AG20443 (cell line): ENCODE measurements around the gene HAP1.
"Not testable (repeated sequence)": the region's sequence is repeated elsewhere in the genome, so short reads cannot be mapped to it uniquely, and the experiment has no call there.

ENCODE experiments used
- DNase-seq: peaks from one replicate; pipeline ENCODE4 v3.0.0; 2012; ENCODE audit warnings: low spot score, mixed read lengths

Gene HAP1

GRCh38 chr17:41723801-41724475 is 10.5 kb downstream of the HAP1 start:
- no peak for DNase-seq

DNA sequence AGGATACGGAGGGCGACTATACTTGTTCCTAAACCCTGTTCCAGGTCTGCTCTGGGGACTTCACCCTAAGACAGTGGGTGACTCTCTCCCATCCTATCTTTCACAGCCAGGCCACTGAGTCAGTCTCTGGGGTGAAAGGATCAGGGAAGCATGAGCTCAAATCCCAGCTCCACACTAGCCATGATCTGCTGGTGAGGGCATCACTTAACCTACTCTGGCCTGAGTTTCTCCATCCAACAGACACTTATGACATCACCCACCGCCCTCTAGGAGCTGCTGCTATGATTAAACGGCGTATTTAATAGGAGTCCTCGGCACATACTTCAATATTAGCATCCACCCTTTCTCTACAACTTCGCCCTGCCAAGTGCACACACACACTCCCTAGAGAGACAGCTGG is 12.2 kb downstream of the HAP1 start:
- DNase-seq: no peak

- no peak for DNase-seq
These were observed 16.2 kb downstream of the HAP1 start for GRCh38 chr17:41718287-41718645.

- peak; percentile 63 for DNase-seq
These were observed 16.8 kb downstream of the HAP1 start for GRCh38 chr17:41717408-41718286.

DNA sequence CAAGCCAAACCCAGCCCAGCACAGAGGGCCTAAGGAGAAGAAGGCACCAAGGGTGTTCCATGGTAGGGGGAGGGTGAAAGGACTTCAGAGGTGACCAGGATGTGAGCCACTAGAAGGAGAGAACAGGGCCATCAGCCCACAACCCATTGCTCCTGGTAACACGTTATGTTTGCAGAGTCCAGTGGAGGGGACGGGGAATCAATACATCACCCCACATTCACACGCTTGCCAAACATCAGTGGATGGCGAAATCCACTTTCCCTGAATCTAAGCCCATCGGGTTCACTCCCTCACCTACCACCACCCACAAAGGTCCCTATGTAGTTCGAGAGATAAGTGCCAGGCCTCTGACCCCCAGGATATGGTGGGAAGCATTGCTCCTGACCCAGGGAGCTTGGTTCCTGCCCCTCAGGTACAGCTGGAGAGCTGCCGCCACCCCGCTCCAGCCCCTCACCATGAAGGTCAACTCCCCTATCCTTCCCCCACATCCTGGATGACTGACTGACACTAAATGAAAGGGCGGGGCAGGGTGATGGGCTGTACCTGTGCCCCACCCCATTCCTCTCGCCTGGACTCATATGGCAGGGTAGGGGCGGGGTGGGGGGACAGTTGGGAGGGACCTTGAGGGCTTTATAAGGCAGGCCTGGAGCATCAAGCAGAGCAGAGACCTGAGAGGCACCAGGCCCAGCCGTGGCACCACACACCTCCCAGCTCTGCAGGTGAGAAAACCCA is 22.6 kb downstream of the HAP1 start, which contains the start of gene GAST:
Gene GAST, plus strand, starts transcription at position 663 of the 732 bp plus-strand sequence. CDS start 3,106 bp downstream, outside the sequence.
- DNase-seq: no peak

DNA sequence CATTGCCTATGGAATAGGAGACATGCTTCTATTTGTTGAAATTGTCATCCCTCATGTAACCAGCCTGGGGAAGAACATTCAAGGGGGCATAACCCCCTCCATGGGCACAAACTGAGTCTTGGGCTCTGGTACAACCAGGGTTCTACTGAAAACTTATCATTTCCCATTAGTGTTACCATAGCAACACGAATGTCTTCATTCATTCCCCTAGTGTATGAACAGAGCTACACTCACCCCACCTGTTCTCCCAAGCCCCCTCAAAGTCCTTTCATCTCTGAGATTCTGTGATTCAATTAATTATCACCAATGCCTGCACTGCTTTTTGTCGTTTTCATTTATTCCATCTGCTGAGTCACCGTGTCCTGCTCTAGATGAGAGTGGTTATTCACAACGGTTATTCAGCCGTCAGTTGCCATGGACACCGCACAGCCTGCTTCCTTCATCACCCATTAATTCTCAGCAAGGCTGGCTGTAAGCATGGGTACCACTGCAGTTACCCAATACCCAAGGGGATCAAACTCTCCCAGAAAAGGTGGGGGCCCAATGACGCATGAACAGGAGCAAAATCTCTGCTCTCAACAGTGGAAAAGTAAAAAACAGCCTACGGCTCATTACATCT is 23.9 kb downstream of the HAP1 start:
- peak; percentile 79 for DNase-seq

GRCh38 chr17:41707803-41708669 is 26.4 kb downstream of the HAP1 start:
- DNase-seq: no peak

DNA sequence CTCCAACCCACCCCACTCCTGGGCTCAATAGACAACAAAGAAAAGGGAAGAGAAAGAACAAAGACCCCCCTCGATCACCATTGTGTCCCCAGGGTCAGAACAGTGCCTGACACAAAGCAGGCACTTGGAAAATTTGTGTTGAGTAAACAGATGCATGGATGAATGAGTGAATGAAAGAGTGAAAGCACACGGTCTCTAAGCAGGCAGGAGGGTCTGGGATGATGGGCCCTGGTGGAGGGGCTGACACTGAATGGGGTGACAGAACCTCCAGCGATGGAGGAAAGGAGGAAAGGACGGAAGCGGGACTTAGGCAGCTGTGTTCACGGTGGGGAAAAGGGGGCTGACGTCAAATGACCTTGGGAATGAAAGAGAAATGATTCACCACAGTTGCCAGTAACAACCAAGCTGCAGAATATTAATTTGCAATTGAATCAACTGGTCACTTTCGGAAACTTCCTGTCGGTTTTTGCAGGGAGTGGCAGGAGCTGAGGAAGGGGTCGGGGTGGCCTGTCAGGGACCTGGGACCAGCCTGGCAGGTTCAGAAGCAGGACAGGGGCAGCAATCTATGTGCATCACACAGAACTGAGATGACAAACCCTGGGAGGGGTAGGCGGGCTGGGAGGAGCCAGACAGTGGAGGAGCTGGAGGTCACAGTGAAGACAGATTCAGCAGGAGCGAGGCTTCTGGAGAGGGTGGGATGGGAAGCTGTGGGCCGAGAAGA is 29.0 kb downstream of the HAP1 start:
- peak; percentile 60 for DNase-seq

- DNase-seq: no peak
These were observed 31.7 kb downstream of the HAP1 start for GRCh38 chr17:41702712-41703111.

GRCh38 chr17:41700843-41701242 is 33.6 kb downstream of the HAP1 start:
- not testable (repeated sequence) for DNase-seq

DNA sequence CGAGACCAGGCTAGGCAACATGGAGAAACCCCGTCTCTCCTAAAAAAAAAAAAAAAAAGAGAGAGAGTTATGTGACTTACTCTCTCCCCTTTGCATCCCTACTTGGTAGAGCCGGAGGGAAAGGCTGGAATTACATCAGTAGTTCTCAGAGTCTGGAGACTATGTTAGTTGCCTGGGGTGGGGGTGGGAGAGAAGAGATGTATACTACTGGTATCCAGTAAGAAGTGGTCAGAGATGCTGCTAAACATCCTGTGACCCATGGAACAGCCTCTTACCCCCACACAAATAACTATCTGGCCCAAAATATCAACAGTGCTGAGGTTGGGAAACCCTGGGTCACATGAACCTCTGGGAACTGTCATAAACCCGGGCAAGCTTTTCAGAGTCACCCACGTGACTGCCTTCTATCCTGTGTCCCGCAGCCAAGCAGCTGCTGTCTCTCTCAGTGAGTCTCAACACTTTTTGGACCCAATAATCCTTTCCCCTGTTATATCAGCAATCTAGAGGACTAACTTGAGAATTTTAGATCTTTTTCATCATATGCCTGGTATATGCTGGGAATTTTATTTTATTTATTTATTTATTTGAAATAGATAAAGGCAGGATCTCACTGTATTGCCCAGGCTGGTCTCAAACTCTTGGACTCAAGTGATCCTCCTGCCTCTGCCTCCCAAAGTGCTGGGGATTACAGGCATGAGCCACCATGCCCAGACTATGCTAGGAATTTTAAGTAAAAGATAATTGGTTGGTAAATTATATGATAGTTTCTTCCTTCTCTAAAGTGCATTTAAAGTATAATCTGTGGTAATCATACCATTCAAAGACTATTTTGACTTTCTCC is 37.1 kb downstream of the HAP1 start:
- DNase-seq: peak; percentile 82

DNA sequence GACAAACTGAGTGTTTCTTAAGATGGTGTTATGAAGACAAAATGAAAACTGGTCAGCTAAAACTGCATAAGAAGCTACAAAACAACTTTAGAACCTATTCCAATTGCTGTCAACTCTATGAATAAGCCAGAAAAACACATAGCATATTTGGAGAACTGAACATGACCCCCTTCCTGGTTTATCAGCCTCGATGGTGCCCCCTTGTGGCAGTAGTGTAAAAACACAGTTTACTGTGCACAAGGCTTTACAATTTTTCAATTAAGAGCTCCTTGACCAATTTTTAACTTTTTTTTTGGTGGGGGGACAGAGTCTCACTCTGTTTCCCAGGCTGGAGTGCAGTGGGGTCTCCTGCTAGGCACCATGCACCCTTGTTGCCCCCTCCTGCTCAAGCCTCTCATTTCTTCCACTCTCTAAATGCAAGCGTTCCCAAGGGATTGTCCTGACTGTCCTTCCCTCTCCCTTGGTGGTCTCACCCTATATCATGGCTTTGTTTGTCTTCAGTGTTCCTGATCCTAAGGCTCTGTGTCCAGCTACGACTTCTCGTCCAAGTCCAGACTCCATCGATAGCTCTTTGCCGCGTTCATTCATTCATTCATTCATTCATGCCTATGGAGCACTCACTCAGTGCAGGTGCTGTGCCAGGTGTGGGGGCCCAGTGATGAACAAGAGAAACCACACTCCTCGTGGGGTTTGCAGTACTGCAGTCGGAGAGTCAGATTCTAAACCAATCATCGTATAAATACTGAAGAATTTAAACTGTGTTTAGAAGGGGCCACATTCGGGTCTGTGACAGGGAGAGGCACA is 38.3 kb downstream of the HAP1 start:
- DNase-seq: peak; percentile 87

DNA sequence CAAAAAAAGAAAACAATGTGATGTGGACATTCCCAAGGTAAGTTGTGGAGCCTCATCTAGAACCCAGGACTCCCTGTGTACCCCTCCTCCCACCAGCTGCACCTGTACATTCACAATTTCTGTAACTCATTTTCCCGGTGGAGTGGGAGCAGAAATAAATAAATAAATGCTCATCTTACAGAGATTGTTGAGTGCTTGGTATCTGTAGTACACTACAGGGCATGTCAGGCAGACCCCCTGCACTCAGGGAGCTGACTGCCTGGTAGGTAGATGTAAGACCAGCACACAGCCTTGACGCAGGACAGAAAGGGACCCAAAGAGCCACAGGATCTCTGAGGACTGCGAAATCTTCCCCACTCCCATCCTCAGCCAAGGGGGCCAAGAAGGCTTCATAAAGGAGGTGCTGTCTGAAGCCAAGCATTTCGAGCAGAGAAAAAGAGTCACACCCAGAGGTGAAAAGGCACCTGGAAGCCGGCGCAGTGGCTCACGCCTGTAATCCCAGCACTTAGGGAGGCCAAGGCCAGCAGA is 39.2 kb downstream of the HAP1 start:
- DNase-seq: no peak

DNA sequence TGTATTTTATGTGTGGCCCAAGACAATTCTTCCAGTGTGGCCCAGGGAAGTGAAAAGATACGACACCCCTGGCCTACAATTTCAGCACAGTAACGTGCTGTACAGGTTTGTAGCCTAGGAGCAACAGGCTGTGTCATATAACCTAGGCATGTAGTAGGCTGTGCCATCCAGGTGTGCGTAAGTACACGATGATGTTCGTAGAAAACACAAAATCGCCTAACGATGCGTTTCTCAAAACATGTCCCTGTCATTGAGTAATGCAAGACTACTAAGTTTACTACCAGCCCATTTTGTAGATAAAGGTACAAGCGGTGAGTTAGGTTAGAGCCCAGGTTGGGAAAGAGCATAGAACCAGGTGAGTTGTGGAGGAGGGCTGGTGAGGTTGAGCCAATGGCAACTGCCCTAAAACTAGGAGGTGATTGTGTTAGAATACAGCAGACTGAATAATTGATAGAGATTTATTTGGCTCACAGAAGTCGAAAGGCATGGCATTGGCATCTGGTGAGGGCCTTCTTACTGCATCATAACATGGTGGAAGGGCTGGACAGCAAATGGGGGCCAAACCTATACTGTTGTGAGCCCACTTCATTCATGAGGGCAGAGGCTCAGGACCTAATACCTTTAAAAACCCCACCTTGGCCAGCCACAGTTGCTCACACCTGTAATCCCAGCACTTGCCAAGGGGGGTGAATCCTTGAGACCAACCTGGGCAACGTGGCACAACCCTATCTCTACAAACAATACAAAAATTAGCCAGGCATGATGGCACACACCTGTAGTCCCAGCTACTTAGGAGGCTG is 41.5 kb downstream of the HAP1 start:
- no peak for DNase-seq

DNA sequence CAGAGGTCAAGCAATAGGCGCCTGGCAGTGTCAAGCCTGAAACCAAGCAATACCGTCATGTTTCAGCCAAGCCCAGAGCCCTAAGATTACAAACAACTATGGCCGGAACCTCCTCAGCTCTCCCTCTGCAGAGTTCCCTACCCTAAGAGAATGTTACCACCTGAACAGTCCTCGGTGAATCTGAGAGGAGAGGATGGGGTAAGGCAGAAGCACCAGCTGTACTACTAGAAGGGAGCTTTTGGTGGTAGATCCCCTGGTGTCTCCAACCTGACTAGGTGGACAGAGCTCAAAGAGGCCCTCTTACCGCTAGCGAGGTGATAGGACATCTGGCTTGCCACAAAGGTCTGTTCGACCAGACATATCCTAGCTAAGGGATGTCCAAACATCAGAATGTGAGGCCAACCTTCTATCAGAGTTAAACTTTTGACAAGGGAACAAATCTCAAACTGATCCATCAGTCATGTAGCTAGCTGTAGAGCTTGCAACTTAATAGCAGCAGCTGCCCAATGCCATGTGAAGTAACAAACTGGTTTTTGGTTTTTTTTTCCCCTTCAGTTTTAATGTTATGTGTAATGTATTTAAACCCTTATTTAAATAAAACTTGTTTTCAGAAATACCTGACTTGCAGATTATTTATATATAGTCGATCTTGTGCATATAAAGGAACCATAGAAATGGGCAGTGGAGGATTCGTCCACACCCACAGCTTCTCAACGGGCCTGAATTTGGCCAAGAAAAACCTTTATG is 43.2 kb downstream of the HAP1 start:
- no peak for DNase-seq

- DNase-seq: no peak
These were observed 43.9 kb downstream of the HAP1 start for GRCh38 chr17:41690497-41690896.
